ENCODE measurements around the gene NHSL1. TPM values are rescaled to one million over a fixed set of nuclear protein-coding genes. Genes with fewer than 3 reads are reported as not detected.

Gene NHSL1
- total RNA-seq, 2 donors from 2014 or later: 9.7 to 13.3 TPM

- no peaks in the 10 kb centered on the region for H3K27me3 ChIP-seq (replicated peaks; ENCODE audit: insufficient read depth)
- no peaks in the 10 kb centered on the region for H3K9me3 ChIP-seq
- DNase-seq (ENCODE audit: low spot score) (no peak), ATAC-seq (ENCODE audit: insufficient number of reproducible peaks, low FRiP score, low read depth) (no peak)
- no peak overlapping the region for H3K27ac ChIP-seq
- H3K4me1 ChIP-seq (ENCODE audit: control insufficient read depth in 1 of 2, low read depth in 2 of 2): no peaks in the 10 kb centered on the region
- no peaks in the 10 kb centered on the region for H3K36me3 ChIP-seq
- TF ChIP-seq CTCF (IDR thresholded peaks at IDR 0.05): no peak
- no peak overlapping the region for H3K4me3 ChIP-seq
Observed at GRCh38 chr6:138374230-138374629, 125.1 kb downstream of the NHSL1 start.

GRCh38 chr6:138372711-138373463 lies 126.4 kb downstream of the NHSL1 start:
- no peak for ATAC-seq (ENCODE audit: insufficient number of reproducible peaks, low FRiP score, low read depth)
- no peak for TF ChIP-seq CTCF (IDR thresholded peaks at IDR 0.05)
- H3K4me1 ChIP-seq (ENCODE audit: control insufficient read depth in 1 of 2, low read depth in 2 of 2): no peaks in the 10 kb centered on the region

More at GRCh38 chr6:138372711-138373463, 126.4 kb downstream of the NHSL1 start:
- H3K4me3 ChIP-seq: no peak overlapping the region
- no peaks in the 10 kb centered on the region for H3K27me3 ChIP-seq (replicated peaks; ENCODE audit: insufficient read depth)
- H3K36me3 ChIP-seq: no peaks in the 10 kb centered on the region
- H3K9me3 ChIP-seq: no peaks in the 10 kb centered on the region
- no peak for DNase-seq (ENCODE audit: low spot score)
- H3K27ac ChIP-seq: no peak overlapping the region

Other genes starting within 250 kb of the NHSL1 start
- not detected for gene SMIM28, start 121.6 kb downstream of the NHSL1 start, total RNA-seq
- 10 to 100 TPM; 49.0 to 62.4 TPM for gene HEBP2, start 95.3 kb downstream of the NHSL1 start, total RNA-seq